ENCODE data around the gene SPAG9.

- no peak for TF ChIP-seq POLR2AphosphoS5 (IDR thresholded peaks at IDR 0.05; ENCODE audit: low read depth, low read length)
- no peak for TF ChIP-seq POLR2A (IDR thresholded peaks at IDR 0.05; ENCODE audit: low read depth, low read length)
Observed at GRCh38 chr17:50926523-50926922, 194.1 kb downstream of the SPAG9 start.

Data from GM12892 (cell line).